GM12874 (cell line): ENCODE data around the gene MRPL54.

Experiments used
- CTCF ChIP-seq: IDR thresholded peaks from 2 replicates; pipeline ENCODE4 v1.5.1; 2011; ENCODE audit warnings: low read depth, mild to moderate bottlenecking, control low read depth, low read length, moderate library complexity; ENCODE audit not compliant: insufficient read depth

The MRPL54 gene

GRCh38 chr19:3759482-3760254, 2.8 kb upstream of the MRPL54 start:
- no peak for TF ChIP-seq CTCF

GRCh38 chr19:3760871-3761361, 1.6 kb upstream of the MRPL54 start:
- TF ChIP-seq CTCF = no peak

- peak; percentile 74 for TF ChIP-seq CTCF
These were observed 926 bp upstream of the MRPL54 start, which contains the start of gene APBA3 for GRCh38 chr19:3761382-3762129. Gene APBA3 (minus strand): TSS chr19:3761692. CDS start chr19:3760264, 1,428 bp downstream.

- no peak for TF ChIP-seq CTCF
These were observed 380 bp upstream of the MRPL54 start for GRCh38 chr19:3762130-3762473.

GRCh38 chr19:3765121-3765520, 2.6 kb downstream of the MRPL54 start:
- no peak for TF ChIP-seq CTCF

GRCh38 chr19:3766520-3766919, 4.0 kb downstream of the MRPL54 start:
- TF ChIP-seq CTCF = no peak

- TF ChIP-seq CTCF = no peak
These were observed 4.6 kb downstream of the MRPL54 start for GRCh38 chr19:3767050-3767449.
